ENCODE results near the gene FHAD1. TPM values are rescaled to one million over a fixed set of nuclear protein-coding genes. Genes with fewer than 3 reads are reported as not detected.

FHAD1 gene
- total and polyA plus RNA-seq, 10 of the 15 experiments (the other 5 are each of a cell fraction or from before 2014, with no cell fraction given): 0.09 to 1.0 (median 0.32) TPM; not detected in 2

DNA sequence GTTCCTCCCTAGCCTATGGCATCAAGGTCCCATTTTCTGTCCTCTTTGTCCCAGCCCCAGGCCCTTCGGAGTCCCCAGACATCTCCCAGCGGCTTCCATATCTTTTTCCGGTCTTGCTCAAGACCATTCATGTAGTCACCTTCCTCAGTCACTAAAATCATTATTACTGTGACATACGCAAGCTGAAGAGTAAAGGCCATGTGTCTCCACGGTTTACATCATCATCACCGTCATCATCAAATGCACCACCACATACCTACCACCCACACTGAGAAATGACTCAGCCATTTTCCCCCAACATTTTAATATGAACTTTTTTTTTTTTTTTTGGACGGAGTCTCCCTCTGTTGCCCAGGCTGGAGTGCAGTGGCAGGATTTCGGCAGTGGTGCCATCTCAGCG, 43.4 kb downstream of the FHAD1 start:
- Histone ChIP-seq H3K4me1 (ENCODE audit: control insufficient read depth, insufficient read depth, low read length) (no peaks in the 10 kb centered on the region), H3K27ac (ENCODE audit: control insufficient read depth, insufficient read depth) (no peak overlapping the region), H3K79me2 (ENCODE audit: control insufficient read depth, insufficient read depth, low read length) (no peaks in the 10 kb centered on the region), H3K36me3 (ENCODE audit: control insufficient read depth in 2 of 2, insufficient read depth in 2 of 2, low read length in 1 of 2) (no peaks in the 10 kb centered on the region), H2AFZ (ENCODE audit: control insufficient read depth, low read depth, low read length) (no peak overlapping the region), H3K9ac (ENCODE audit: control insufficient read depth, insufficient read depth, low read length) (no peak overlapping the region), H4K20me1 (ENCODE audit: control insufficient read depth, insufficient read depth) (no peaks in the 10 kb centered on the region), H3K27me3 (replicated peaks in 1 of 2; ENCODE audit: control insufficient read depth in 2 of 2, insufficient read depth in 2 of 2, low read length in 1 of 2) (no peaks in the 10 kb centered on the region), H3K9me3 (replicated peaks; ENCODE audit: control insufficient read depth, insufficient read depth, low read length) (peaks cover 4% of the 10 kb centered on the region; the same call in 1 of the 3 replicates), H3K4me2 (ENCODE audit: control insufficient read depth, insufficient read depth) (no peak overlapping the region), H3K4me3 (no peak overlapping the region)
- FAIRE-seq (no peak), ATAC-seq (peak; percentile 64), DNase-seq (ENCODE audit: low read depth, low spot score) (no peak)
- SMC1A ChIA-PET (ENCODE audit: uncharacterized antibody, unreplicated experiment): no interaction called here
- intact Hi-C loops (cut with micrococcal nuclease; ENCODE audit: unreplicated experiment) (no loop called here), in situ Hi-C loops (cut with MboI) (no loop called here)
- WGBS (ENCODE audit: insufficient coverage, insufficient replicate concordance, low lambda C conversion rate, missing lambda C conversion rate): 26% methylated on average over 9 of the region's 9 CpGs
- CTCF ChIA-PET: interaction anchor here (0.7 to 2.5 kb wide), 2 partner anchors 26 to 162 kb away, joined by 5 to 10 read pairs; no protein-coding TSS in a partner anchor
- POLR2A ChIA-PET: interaction anchor here (0.5 kb wide), 1 partner anchor 9 kb away, joined by 4 read pairs; no protein-coding TSS in a partner anchor
- 0 out of 2 replicates have a peak, but pooled peaks have one; percentile 42 for TF ChIP-seq CREB1 (IDR thresholded peaks at IDR 0.05; ENCODE audit: low read depth)
- no peak for TF ChIP-seq CBX3 (IDR thresholded peaks at IDR 0.05; ENCODE audit: borderline replicate concordance, low read depth)
- TF ChIP-seq, protein P1, sequence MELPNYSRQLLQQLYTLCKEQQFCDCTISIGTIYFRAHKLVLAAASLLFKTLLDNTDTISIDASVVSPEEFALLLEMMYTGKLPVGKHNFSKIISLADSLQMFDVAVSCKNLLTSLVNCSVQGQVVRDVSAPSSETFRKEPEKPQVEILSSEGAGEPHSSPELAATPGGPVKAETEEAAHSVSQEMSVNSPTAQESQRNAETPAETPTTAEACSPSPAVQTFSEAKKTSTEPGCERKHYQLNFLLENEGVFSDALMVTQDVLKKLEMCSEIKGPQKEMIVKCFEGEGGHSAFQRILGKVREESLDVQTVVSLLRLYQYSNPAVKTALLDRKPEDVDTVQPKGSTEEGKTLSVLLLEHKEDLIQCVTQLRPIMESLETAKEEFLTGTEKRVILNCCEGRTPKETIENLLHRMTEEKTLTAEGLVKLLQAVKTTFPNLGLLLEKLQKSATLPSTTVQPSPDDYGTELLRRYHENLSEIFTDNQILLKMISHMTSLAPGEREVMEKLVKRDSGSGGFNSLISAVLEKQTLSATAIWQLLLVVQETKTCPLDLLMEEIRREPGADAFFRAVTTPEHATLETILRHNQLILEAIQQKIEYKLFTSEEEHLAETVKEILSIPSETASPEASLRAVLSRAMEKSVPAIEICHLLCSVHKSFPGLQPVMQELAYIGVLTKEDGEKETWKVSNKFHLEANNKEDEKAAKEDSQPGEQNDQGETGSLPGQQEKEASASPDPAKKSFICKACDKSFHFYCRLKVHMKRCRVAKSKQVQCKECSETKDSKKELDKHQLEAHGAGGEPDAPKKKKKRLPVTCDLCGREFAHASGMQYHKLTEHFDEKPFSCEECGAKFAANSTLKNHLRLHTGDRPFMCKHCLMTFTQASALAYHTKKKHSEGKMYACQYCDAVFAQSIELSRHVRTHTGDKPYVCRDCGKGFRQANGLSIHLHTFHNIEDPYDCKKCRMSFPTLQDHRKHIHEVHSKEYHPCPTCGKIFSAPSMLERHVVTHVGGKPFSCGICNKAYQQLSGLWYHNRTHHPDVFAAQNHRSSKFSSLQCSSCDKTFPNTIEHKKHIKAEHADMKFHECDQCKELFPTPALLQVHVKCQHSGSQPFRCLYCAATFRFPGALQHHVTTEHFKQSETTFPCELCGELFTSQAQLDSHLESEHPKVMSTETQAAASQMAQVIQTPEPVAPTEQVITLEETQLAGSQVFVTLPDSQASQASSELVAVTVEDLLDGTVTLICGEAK (IDR thresholded peaks at IDR 0.05; ENCODE audit: borderline replicate concordance): no peak
- no peak for TF ChIP-seq SMAD1 (IDR thresholded peaks at IDR 0.05; ENCODE audit: low read depth, partially characterized antibody)
- TF ChIP-seq CREM (IDR thresholded peaks at IDR 0.05; ENCODE audit: low read depth): 0 out of 2 replicates have a peak, but pooled peaks have one; percentile 12
- TF ChIP-seq RCOR1 (conservative IDR thresholded peaks at IDR 0.05; ENCODE audit: low read depth, low read length): no peak
- RAD21 ChIA-PET (ENCODE audit: unreplicated experiment): interaction anchor here (1.9 kb wide), 1 partner anchor 14 kb away, joined by 5 read pairs; no protein-coding TSS in a partner anchor
- no TSS peak for BruUV-seq (replicated peaks)
